ENCODE data around the gene DNMT3L.
"Not testable (repeated sequence)": the region's sequence is repeated elsewhere in the genome, so short reads cannot be mapped to it uniquely, and the experiment has no call there.

- not testable (repeated sequence) for TF ChIP-seq CTCF (IDR thresholded peaks at IDR 0.05; ENCODE audit: low read length); EZH2 (IDR thresholded peaks at IDR 0.05; ENCODE audit: borderline replicate concordance, low read length)
Measured at GRCh38 chr21:44218461-44218860, 43.2 kb downstream of the DNMT3L start.

All from OCI-LY1 (cell line).